GM21825 (cell line): Measurements from ENCODE around the gene UNC45B.
"Not testable (repeated sequence)": the region's sequence is repeated elsewhere in the genome, so short reads cannot be mapped to it uniquely, and the experiment has no call there.

Experiments
- ATAC-seq: cut with Tn5 transposase; IDR thresholded peaks from one replicate; pipeline ENCODE4 v1.9.1; 2021; ENCODE audit warnings: mild to moderate bottlenecking, moderate library complexity; ENCODE audit not compliant: unreplicated experiment

UNC45B gene

GRCh38 chr17:35170968-35171771 is 23.6 kb downstream of the UNC45B start:
- no peak for ATAC-seq

GRCh38 chr17:35171834-35172233 is 24.2 kb downstream of the UNC45B start:
- ATAC-seq: no peak

- ATAC-seq: not testable (repeated sequence)
These were observed 24.7 kb downstream of the UNC45B start for GRCh38 chr17:35172321-35172720.

GRCh38 chr17:35174835-35175334 is 27.3 kb downstream of the UNC45B start:
- ATAC-seq: no peak

GRCh38 chr17:35175638-35176415 is 28.2 kb downstream of the UNC45B start:
- no peak for ATAC-seq

GRCh38 chr17:35176897-35177296 is 29.3 kb downstream of the UNC45B start:
- no peak for ATAC-seq

GRCh38 chr17:35179379-35179778 is 31.8 kb downstream of the UNC45B start:
- not testable (repeated sequence) for ATAC-seq

GRCh38 chr17:35183332-35183731 is 35.7 kb downstream of the UNC45B start:
- no peak for ATAC-seq

GRCh38 chr17:35184274-35184673 is 36.7 kb downstream of the UNC45B start:
- no peak for ATAC-seq

GRCh38 chr17:35185849-35186248 is 38.2 kb downstream of the UNC45B start:
- no peak for ATAC-seq

- no peak for ATAC-seq
These were observed 39.9 kb downstream of the UNC45B start for GRCh38 chr17:35187481-35187880.

- no peak for ATAC-seq
These were observed 40.5 kb downstream of the UNC45B start for GRCh38 chr17:35188111-35188510.

GRCh38 chr17:35189291-35189690 is 41.7 kb downstream of the UNC45B start:
- no peak for ATAC-seq

GRCh38 chr17:35191001-35191695 is 43.5 kb downstream of the UNC45B start:
- no peak for ATAC-seq

GRCh38 chr17:35192708-35193107 is 45.1 kb downstream of the UNC45B start:
- ATAC-seq: no peak

- not testable (repeated sequence) for ATAC-seq
These were observed 46.4 kb downstream of the UNC45B start, which contains the start of gene SLC35G3 for GRCh38 chr17:35194001-35194400. Gene SLC35G3 (minus strand): TSS chr17:35194393. CDS start chr17:35194307, 86 bp downstream.

- ATAC-seq: not testable (repeated sequence)
These were observed 47.4 kb downstream of the UNC45B start for GRCh38 chr17:35195062-35195461.

- ATAC-seq: not testable (repeated sequence)
These were observed 55.0 kb downstream of the UNC45B start for GRCh38 chr17:35202582-35202981.

- ATAC-seq: no peak
These were observed 63.1 kb downstream of the UNC45B start for GRCh38 chr17:35210741-35211140.

GRCh38 chr17:35212668-35213067 is 65.1 kb downstream of the UNC45B start:
- ATAC-seq: no peak

- no peak for ATAC-seq
These were observed 65.9 kb downstream of the UNC45B start for GRCh38 chr17:35213412-35213940.
